ENCODE measurements around the gene HOXB8. TPM values are rescaled to one million over a fixed set of nuclear protein-coding genes. Genes with fewer than 3 reads are reported as not detected.
A peak's percentile ranks its signal among the peaks of the same experiment; 100 is the strongest.

Gene HOXB8
- total and polyA plus RNA-seq, 8 donors: 0.09 to 0.15 (median 0.12) TPM; not detected in 5

- H3K36me3 ChIP-seq: no peaks in the 10 kb centered on the region
- FAIRE-seq: no peak
- no peak overlapping the region for H3K4me3 ChIP-seq
- H3K27me3 ChIP-seq: peaks cover 9 to 69% (median 22%) of the 10 kb centered on the region in 4 donors
- no peak for DNase-seq
- no peak for ATAC-seq
- no peaks in the 10 kb centered on the region for H3K4me1 ChIP-seq
- no peaks in the 10 kb centered on the region for H3K9me3 ChIP-seq
- TF ChIP-seq CTCF (IDR thresholded peaks at IDR 0.05): no peak
- WGBS, 2 donors: 11 to 14% methylated on average over 15 of the region's 15 CpGs
- intact Hi-C loops (cut with DNase I): loop anchor here in 1 of 3 donors (10.0 kb wide), 1 partner anchor 472 kb away; no protein-coding TSS in a partner anchor
- H3K27ac ChIP-seq: no peak overlapping the region
Observed at GRCh38 chr17:48616717-48617470, 1.8 kb upstream of the HOXB8 start.

- no peaks in the 10 kb centered on the region for H3K4me1 ChIP-seq
- 18 to 20% methylated on average over 17 of the region's 17 CpGs for WGBS, 2 donors
- DNase-seq (no peak), ATAC-seq (no peak), FAIRE-seq (no peak)
- H3K9me3 ChIP-seq: no peaks in the 10 kb centered on the region
- TF ChIP-seq CTCF (IDR thresholded peaks at IDR 0.05): no peak
- H3K27me3 ChIP-seq: peaks cover 9 to 67% (median 21%) of the 10 kb centered on the region in 4 donors
- no peaks in the 10 kb centered on the region for H3K36me3 ChIP-seq
- H3K4me3 ChIP-seq: no peak overlapping the region
- H3K27ac ChIP-seq: no peak overlapping the region
- intact Hi-C loops (cut with DNase I): loop anchor here in 1 of 3 donors (10.0 kb wide), 1 partner anchor 471 kb away; no protein-coding TSS in a partner anchor
Observed at GRCh38 chr17:48615963-48616716, 1.0 kb upstream of the HOXB8 start.

- Histone ChIP-seq H3K27ac (no peak overlapping the region), H3K4me1 (peaks cover 0 to 5% (median 0%) of the 10 kb centered on the region in 3 donors), H3K9me3 (no peaks in the 10 kb centered on the region), H3K36me3 (no peaks in the 10 kb centered on the region), H3K27me3 (peaks cover 4 to 66% (median 18%) of the 10 kb centered on the region in 4 donors), H3K4me3 (no peak overlapping the region)
- intact Hi-C loops (cut with DNase I): loop anchor here in 1 of 3 donors (10.0 kb wide), 1 partner anchor 469 kb away; no protein-coding TSS in a partner anchor
- no peak for TF ChIP-seq CTCF (IDR thresholded peaks at IDR 0.05)
- 11% methylated on average over 46 to 55 of the region's 55 CpGs for WGBS, 2 donors
- FAIRE-seq: no peak
- ATAC-seq: no peak
- DNase-seq: peak in 1 of 6 donors; percentile 65
Observed at GRCh38 chr17:48613862-48614694, 1.0 kb downstream of the HOXB8 start.

- DNase-seq (peak in 2 of 6 donors; percentile 54 to 66), FAIRE-seq (no peak), ATAC-seq (peak in 3 of 4 donors; percentile 33 to 56 (median 40))
- Histone ChIP-seq H3K9me3 (no peaks in the 10 kb centered on the region), H3K27ac (no peak overlapping the region), H3K36me3 (no peaks in the 10 kb centered on the region), H3K4me3 (peak overlapping the region in 1 of 4 donors; percentile 14), H3K4me1 (peaks cover 0 to 5% (median 0%) of the 10 kb centered on the region in 3 donors), H3K27me3 (peaks cover 3 to 65% (median 16%) of the 10 kb centered on the region in 4 donors)
- WGBS, 2 donors: 5% methylated on average over 66 to 67 of the region's 67 CpGs
- intact Hi-C loops (cut with DNase I): loop anchor here in 1 of 3 donors (10.0 kb wide), 1 partner anchor 468 kb away; no protein-coding TSS in a partner anchor
- no peak for TF ChIP-seq CTCF (IDR thresholded peaks at IDR 0.05)
Observed at GRCh38 chr17:48612854-48613691, 2.0 kb downstream of the HOXB8 start.

Data from pancreas (tissue), 10 donors.